ENCODE results near the gene TTLL6. TPM values are rescaled to one million over a fixed set of nuclear protein-coding genes. Genes with fewer than 3 reads are reported as not detected.

TTLL6 gene
- total RNA-seq, 1 donor: not detected

- no peak overlapping the region for H3K4me3 ChIP-seq (ENCODE audit: low read depth, low read length)
- DNase-seq (ENCODE audit: low read depth): no peak
- TF ChIP-seq, protein P1, sequence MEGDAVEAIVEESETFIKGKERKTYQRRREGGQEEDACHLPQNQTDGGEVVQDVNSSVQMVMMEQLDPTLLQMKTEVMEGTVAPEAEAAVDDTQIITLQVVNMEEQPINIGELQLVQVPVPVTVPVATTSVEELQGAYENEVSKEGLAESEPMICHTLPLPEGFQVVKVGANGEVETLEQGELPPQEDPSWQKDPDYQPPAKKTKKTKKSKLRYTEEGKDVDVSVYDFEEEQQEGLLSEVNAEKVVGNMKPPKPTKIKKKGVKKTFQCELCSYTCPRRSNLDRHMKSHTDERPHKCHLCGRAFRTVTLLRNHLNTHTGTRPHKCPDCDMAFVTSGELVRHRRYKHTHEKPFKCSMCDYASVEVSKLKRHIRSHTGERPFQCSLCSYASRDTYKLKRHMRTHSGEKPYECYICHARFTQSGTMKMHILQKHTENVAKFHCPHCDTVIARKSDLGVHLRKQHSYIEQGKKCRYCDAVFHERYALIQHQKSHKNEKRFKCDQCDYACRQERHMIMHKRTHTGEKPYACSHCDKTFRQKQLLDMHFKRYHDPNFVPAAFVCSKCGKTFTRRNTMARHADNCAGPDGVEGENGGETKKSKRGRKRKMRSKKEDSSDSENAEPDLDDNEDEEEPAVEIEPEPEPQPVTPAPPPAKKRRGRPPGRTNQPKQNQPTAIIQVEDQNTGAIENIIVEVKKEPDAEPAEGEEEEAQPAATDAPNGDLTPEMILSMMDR (IDR thresholded peaks at IDR 0.05; ENCODE audit: insufficient read depth, low read length): no peak
These were observed 76.5 kb downstream of the TTLL6 start for GRCh38 chr17:48740537-48740936.

- TF ChIP-seq, protein P1 (IDR thresholded peaks at IDR 0.05; ENCODE audit: insufficient read depth, low read length): no peak
- no peak for DNase-seq (ENCODE audit: low read depth)
- H3K4me3 ChIP-seq (ENCODE audit: low read depth, low read length): no peak overlapping the region
These were observed 78.1 kb downstream of the TTLL6 start for GRCh38 chr17:48738803-48739526.

DNA sequence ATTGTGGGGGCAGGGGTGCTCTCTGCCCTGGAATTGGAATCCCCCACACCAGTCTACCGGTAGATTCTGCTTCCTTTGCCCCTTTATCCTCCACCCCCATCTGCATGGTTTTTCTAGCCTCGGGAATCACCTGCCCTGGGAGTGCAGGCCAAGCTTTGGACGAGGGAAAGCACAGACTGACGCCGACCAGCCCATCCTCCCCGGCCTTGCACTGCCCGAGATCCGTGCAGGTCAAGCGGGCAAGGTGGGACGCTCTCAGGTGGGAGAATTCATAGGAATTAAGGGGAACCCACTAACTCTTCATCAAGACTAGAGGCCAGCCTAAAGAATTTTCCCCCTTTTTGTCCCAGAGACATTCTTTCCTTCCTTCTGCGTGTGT is 78.6 kb downstream of the TTLL6 start:
- TF ChIP-seq, protein P1 (IDR thresholded peaks at IDR 0.05; ENCODE audit: insufficient read depth, low read length): no peak
- DNase-seq (ENCODE audit: low read depth): no peak
- no peak overlapping the region for H3K4me3 ChIP-seq (ENCODE audit: low read depth, low read length)

DNA sequence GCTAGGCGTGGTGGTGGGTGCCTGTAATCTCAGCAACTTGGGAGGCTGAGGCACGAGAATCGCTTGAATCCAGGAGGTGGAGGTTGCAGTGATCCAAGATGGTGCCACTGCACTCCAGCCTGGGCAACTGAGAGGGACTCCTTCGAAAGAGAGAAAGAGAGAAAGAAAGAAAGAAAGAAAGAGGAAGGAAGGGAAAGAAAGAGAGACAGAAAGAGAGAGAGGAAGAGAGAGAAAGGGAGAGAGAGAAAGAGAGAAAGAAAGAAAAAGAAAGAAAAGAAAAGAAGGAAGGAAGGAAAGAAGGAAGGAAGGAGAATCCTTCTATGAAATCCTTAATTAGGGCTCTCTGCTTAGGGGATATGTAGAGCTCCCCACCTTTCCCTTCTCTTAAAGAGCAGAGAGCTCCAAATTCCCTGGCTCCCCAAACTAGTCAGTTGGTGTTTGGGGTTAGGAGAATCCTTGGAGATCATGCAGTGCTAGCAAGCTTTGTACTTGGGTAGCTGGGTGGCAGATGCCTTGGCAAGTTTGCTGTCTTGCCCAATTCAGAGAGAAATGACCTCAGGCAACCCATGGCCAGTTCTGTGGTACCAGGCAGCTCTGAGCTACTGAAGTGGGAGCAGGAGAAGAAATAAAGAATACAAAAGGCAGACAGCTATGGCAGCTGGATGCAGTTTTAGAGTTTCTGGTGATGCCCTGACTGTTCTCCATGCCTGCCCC is 79.5 kb downstream of the TTLL6 start:
- TF ChIP-seq, protein P1 (IDR thresholded peaks at IDR 0.05; ENCODE audit: insufficient read depth, low read length): no peak
- no peak for DNase-seq (ENCODE audit: low read depth)
- no peak overlapping the region for H3K4me3 ChIP-seq (ENCODE audit: low read depth, low read length)

DNA sequence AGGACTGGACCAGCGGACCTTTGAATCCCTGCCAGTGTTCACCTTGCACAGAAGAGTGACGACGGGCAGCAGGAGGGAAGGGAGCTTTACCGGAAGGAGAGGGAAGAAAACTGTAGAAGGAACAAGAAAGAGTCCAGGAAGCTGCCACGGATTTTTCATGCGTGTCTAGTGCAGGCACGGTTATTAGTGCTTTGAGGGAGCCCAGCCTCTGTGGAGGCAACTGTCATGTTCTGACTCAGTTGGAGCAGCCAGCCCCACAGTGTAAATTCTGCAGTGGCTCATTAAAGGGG is 82.0 kb downstream of the TTLL6 start:
- DNase-seq (ENCODE audit: low read depth): no peak
- TF ChIP-seq, protein P1 (IDR thresholded peaks at IDR 0.05; ENCODE audit: insufficient read depth, low read length): no peak
- H3K4me3 ChIP-seq (ENCODE audit: low read depth, low read length): no peak overlapping the region

DNA sequence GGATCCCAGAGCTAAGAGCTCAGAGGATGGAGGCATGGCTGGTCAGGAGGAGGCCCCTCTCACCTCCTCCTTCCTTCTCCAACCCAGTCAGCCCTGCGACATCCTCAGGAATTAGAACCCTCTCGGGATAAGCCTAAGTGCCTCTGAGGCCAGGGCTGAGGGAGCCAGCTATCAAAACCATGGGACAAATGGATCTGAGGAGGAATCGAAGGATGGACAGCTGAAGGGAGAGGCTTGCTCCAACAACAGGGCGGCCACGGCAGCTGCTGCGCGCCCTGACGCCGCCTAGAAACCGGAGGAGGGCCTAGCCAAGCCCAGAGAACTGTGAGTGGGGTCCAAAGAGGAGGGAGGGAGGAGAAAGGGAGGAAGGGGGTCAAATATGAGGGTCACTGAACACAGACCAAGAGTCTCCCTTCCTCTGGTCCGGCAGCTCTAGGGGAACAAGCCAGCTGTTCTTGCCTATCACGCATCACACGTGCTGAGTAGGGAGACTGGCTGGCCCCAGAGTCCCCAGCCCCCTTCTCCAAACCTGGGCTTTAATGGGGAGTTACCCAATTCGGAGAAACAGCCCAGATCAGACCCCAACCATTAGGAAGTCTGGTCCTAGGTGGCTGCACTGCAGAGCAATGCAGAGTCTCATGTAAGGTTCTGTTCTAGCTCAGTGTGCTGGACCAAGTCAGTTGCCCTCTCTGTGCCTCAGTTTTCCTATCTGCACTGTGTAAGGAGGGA is 82.5 kb downstream of the TTLL6 start:
- no peak overlapping the region for H3K4me3 ChIP-seq (ENCODE audit: low read depth, low read length)
- no peak for DNase-seq (ENCODE audit: low read depth)
- TF ChIP-seq, protein P1 (IDR thresholded peaks at IDR 0.05; ENCODE audit: insufficient read depth, low read length): no peak

All from fibroblast of the aortic adventitia (primary cell).